Left lobe of liver (tissue), 2 donors: Measurements from ENCODE around the gene CLDN18. TPM values are rescaled to one million over a fixed set of nuclear protein-coding genes. Genes with fewer than 3 reads are reported as not detected.
A peak's percentile ranks its signal among the peaks of the same experiment; 100 is the strongest.

Source experiments
- ATAC-seq: fragments of 200-7000 bp; cut with Tn5 transposase; one replicate; pipeline ENCODE4 v1.9.1; 2020; ENCODE audit warnings: mild to moderate bottlenecking, moderate library complexity
- DNase-seq: peaks from one replicate; pipeline ENCODE4 v3.0.0-alpha.2; 2020; ENCODE audit warnings: low spot score
- total RNA-seq: library from RNA; stranded (reverse); gene quantifications from one replicate; pipeline ENCODE4 v1.2.1, GENCODE V29; 2021
- donor health status: DM: no; HTN: no; CAD: no; lungs with moderate emphysema.
- donor health status: DM: no; HTN: yes; CAD: no.

CLDN18 gene
- 0.23 TPM for total RNA-seq

GRCh38 chr3:138009476-138010272 is at the start of gene CLDN18:
TSS of gene CLDN18 (plus strand) at chr3:138010165. CDS start at chr3:138010226, 61 bp downstream.
- ATAC-seq: no peak

GRCh38 chr3:137962251-137962650 is 47.7 kb upstream of the CLDN18 start:
- DNase-seq: no peak

More at GRCh38 chr3:138009476-138010272, at the start of gene CLDN18:
- no peak for DNase-seq

GRCh38 chr3:137963463-137963862 is 46.5 kb upstream of the CLDN18 start:
- no peak for ATAC-seq
- DNase-seq: no peak

More at GRCh38 chr3:137962251-137962650, 47.7 kb upstream of the CLDN18 start:
- ATAC-seq: no peak

- ATAC-seq (peak; percentile 100), DNase-seq (peak; percentile 80)
These were observed 38.8 kb upstream of the CLDN18 start for GRCh38 chr3:137970914-137971831.

DNA sequence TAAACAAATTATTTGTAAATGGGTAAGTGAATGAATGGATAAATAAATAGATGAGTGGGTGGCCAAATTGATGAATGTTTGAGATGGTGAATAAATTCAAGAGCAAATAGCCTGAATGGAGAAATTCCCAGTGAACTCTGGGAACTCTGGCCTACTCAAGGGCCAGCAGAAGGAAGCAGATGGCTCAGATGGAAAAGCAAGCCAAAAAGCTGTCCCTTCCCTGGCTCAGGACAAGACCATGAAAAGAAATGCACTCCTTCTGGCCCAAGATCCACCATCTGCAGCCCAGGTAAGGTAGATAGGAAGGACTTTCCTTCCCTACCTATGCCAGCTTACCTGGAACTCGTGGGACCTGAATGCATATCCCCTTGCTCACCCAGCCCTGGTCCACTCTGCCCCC is 37.6 kb upstream of the CLDN18 start:
- ATAC-seq (no peak), DNase-seq (no peak)

DNA sequence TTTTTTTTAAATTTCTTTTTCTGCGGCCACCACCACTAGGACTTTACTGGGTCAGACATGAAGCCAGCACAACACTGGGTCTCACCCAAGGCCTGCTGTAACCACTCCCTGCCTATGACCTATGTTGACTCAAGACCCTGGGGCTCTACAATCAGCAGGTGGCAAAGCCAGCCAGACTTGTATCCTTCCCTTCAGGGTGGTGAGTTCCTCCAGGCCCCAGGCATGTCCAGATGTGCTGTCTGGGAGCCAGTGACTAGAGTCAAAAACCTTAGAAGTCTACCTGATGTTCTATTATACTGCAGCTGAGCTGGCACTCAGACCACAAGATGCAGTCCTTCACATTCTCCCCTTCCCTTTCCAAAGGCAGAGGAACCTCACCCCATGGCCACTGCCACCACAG is 31.6 kb upstream of the CLDN18 start:
- DNase-seq (no peak), ATAC-seq (no peak)

- no peak for DNase-seq
- no peak for ATAC-seq
These were observed 22.2 kb upstream of the CLDN18 start for GRCh38 chr3:137987723-137988122.

DNA sequence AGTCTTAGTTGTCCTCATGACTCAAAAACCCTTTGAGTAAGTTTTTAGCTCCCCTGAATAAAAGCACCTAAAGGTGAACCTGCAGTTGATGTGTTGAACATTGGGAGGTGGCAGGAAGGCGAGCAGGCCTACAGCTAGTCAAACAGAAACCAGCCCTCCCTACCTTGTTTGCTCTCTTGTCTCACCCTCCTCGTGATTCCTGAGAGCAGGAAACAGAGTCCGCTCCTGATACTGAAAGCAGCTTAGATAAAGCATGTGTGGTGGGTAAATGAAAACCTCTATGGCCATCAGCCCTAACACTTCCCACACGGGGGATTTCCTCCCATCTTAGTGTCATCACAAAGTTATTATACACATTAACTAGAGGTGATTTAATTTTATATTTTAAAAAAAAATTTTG is 21.8 kb upstream of the CLDN18 start:
- DNase-seq: no peak
- no peak for ATAC-seq

DNA sequence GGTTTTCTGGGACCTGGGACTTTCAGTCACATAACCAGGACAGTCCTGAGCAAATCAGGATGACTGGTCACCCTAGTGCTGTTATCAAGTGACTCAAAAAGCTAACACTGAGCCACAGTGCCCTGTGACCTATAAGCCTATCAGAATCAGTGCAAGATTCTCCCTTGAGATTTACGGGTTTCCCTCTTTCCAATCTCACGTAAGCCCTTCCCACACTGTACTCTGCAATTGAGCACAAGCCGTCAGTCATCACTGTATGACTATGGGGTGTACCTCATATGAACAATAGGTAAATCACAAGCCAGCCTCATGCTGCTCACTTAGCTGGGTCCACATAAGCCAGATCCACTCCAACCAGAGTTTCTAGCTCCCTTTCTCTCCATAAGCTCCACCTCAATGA is 21.0 kb upstream of the CLDN18 start:
- no peak for ATAC-seq
- no peak for DNase-seq

- DNase-seq: no peak
These were observed 19.5 kb upstream of the CLDN18 start for GRCh38 chr3:137990427-137990826.

GRCh38 chr3:137992592-137992991 is 17.4 kb upstream of the CLDN18 start:
- no peak for DNase-seq
- ATAC-seq: no peak

More at GRCh38 chr3:137990427-137990826, 19.5 kb upstream of the CLDN18 start:
- no peak for ATAC-seq

DNA sequence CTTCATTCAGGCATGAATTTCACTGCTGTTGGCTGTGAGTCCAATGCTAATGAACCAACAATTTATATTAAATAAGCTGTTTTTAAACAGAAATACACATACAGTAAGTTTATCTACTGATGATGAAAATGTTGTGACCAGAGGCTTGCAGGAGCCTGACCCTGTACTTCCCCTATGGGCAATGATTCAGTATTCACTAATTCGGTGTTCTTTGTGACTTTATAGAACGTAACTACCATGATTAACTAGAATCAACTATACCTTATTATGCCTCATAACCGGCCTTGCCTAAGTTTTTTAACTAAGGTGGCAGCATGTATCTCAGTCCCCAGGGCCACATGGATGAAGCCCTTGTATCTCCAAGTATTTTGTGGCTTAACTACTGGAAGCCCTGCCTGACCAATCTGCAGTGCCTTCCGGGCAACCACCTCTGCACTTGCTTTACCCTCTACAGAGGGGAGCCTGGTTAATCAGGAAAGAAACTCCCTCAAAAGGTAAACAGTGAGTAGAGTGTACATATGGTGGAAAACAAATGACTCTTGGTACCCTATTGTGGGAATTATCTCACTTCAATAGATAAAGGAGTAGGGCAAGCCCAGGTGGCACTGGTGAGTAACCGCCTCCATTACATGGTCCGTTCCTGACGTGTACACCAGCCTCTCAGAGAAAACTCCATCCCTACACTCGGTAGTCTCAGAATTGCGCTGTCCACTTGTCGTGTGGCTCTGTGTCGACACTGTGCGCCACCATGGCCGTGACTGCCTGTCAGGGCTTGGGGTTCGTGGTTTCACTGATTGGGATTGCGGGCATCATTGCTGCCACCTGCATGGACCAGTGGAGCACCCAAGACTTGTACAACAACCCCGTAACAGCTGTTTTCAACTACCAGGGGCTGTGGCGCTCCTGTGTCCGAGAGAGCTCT is 11.6 kb upstream of the CLDN18 start:
- no peak for ATAC-seq

GRCh38 chr3:138003069-138003468 is 6.9 kb upstream of the CLDN18 start:
- ATAC-seq (no peak), DNase-seq (no peak)

More for the DNA sequence above, 11.6 kb upstream of the CLDN18 start:
- DNase-seq: no peak

GRCh38 chr3:138005627-138006026 is 4.3 kb upstream of the CLDN18 start:
- DNase-seq: no peak

GRCh38 chr3:138007898-138008297 is 2.1 kb upstream of the CLDN18 start:
- DNase-seq: no peak
- ATAC-seq: no peak

More at GRCh38 chr3:138005627-138006026, 4.3 kb upstream of the CLDN18 start:
- ATAC-seq: no peak

DNA sequence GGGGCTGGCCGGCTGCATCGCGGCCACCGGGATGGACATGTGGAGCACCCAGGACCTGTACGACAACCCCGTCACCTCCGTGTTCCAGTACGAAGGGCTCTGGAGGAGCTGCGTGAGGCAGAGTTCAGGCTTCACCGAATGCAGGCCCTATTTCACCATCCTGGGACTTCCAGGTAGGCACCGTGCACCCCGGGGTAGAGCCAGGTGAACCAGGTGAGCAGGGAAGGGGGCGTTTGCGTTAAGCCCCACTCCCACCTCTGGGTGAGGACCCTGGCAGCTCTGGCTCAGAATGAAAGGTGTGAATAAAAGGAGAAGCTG is 267 bp downstream of the CLDN18 start:
- ATAC-seq (no peak), DNase-seq (no peak)

DNA sequence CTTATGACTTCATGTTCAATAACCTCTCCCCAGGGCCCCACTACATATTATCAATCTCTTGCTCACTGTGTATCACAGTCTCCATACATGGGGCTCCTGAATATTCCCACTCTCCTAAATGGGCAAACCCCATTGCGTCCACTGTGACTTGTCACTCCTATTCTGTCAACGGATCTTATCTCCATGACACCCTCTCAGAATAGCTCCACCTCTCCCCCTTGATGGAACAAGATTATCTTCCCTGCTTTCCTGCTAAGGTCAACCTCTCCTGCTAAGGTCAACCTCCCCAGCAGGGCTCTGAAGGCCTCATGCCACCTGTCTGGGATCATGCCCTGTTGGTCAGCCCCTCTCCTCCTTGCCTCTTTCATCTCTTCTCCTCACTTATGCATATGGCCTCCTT is 1.8 kb downstream of the CLDN18 start:
- DNase-seq (no peak), ATAC-seq (no peak)

GRCh38 chr3:138012526-138012925 is 2.6 kb downstream of the CLDN18 start:
- no peak for DNase-seq
- no peak for ATAC-seq

DNA sequence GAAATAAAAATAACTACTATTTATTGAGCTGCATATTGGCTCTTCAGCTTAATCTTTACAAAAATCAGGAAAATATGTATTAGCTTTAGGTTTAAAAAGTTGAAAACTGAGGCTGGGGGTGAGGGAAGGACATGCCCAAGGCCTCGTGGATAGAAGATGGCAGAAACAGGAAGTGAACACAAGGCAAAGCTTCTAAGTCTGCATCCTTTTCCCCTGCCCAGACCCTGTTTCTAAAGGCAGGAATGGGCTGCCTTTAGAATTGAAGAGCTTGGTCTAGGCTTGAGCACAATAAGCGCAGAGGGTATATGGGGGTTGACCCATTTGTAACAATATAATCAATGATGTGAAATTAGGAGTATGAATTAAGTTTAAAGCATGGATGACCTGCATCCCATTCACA is 6.1 kb downstream of the CLDN18 start:
- ATAC-seq (no peak), DNase-seq (no peak)

GRCh38 chr3:138019281-138020069 is 9.5 kb downstream of the CLDN18 start:
- no peak for ATAC-seq
- DNase-seq: no peak
